Ovary (tissue), 9 donors: ENCODE results near the gene ACVR2B. TPM values are rescaled to one million over a fixed set of nuclear protein-coding genes. Genes with fewer than 3 reads are reported as not detected.

Source experiments
- DNase-seq, 5 donors: peaks; one replicate each; pipeline ENCODE4 v3.0.0-alpha.2; 2019 to 2020
- H3K27ac ChIP-seq, 2 donors: fragments of 200-600 bp; one replicate each; pipeline versions ENCODE4 v1.5.1 to v1.8.0; 2019 to 2022
- H3K27me3 ChIP-seq: fragments of 200-600 bp; one replicate; pipeline ENCODE4 v1.8.0; 2022
- H3K36me3 ChIP-seq: fragments of 200-600 bp; sonication (generic); one replicate; pipeline ENCODE4 v1.5.1; 2019
- H3K4me1 ChIP-seq: one replicate; pipeline ENCODE4 v1.8.1; 2013; ENCODE audit warnings: mild to moderate bottlenecking, moderate library complexity; ENCODE audit not compliant: insufficient read depth
- H3K4me3 ChIP-seq: fragments of 200-600 bp; sonication (generic); one replicate; pipeline ENCODE4 v1.5.1; 2017
- H3K9me3 ChIP-seq, 2 donors: fragments of 200-600 bp in 1 of 2; sonication (generic) in 1 of 2; one replicate each; pipeline versions ENCODE4 v1.5.1 to v1.8.1; 2013 to 2019; ENCODE audit warnings: mild to moderate bottlenecking in 1 of 2, moderate library complexity in 1 of 2
- EP300 ChIP-seq: sonication (generic); formaldehyde crosslinking; IDR thresholded peaks from one replicate; pipeline ENCODE4 v1.6.1; 2017; ENCODE audit warnings: antibody characterized with exemption
- POLR2A ChIP-seq: fragments of 450-650 bp; IDR thresholded peaks from one replicate; pipeline ENCODE4 v1.6.1; 2017; ENCODE audit warnings: antibody characterized with exemption, mild to moderate bottlenecking, moderate library complexity
- WGBS, 3 donors: extraction: QIAGEN DNeasy Blood & Tissue Kit in 1 of 3; methylation state at CpG; one replicate each; pipeline versions ENCODE4 v1.1.5 to v1.1.7; 2013 to 2017; 5-methylcytosine and 5-hydroxymethylcytosine counted together
- intact Hi-C, 4 donors: fragments of 100-400 bp; cut with DNase I; formaldehyde crosslinking; loops; one replicate each; pipeline versions ENCODE4 v1.11.0 to v1.15.1; 2022 to 2023
- polyA plus RNA-seq, 2 donors: library from polyadenylated mRNA; stranded (reverse); fragments of 200-250 nt in 1 of 2; fragments of 350-450 nt in 1 of 2; fragmentation: Illumina TruSeq in 1 of 2; extraction: RNeasy Lipid Tissue Mini Kit (QIAGEN cat#74804) in 1 of 2; gene quantifications; one replicate each; pipeline ENCODE4 v1.2.3, GENCODE V29; 2013 to 2014
- total RNA-seq, 7 donors: library from RNA; depleted of rRNA in 2 of 7; stranded (reverse); fragments of >200 nt in 2 of 7; fragmentation: NEBNext Ultra II Directional in 3 of 7; extraction: Animal tissue kit (Norgen Biotek cat#: 25700) in 3 of 7; gene quantifications; one replicate each; pipeline versions ENCODE4 v1.1.0 to v1.2.4, GENCODE V29; 2016 to 2023
- TF ChIP-seq, protein P1 (sequence below), 3 donors: fragments of 450-650 bp in 2 of 3; fragments of 200-600 bp in 1 of 3; IDR thresholded peaks; one replicate each; pipeline versions ENCODE4 v1.5.1 to v1.8.0; 2016 to 2022; ENCODE audit warnings: antibody characterized with exemption in 3 of 3, mild to moderate bottlenecking in 1 of 3
- donor health status: DM: no; HTN: no; CAD: no; lungs with moderate emphysema.
- donor health status: DM: no; HTN: no; CAD: no.
- donor health status: Bipolar disorder and iron deficiency.
- donor health status: DM: yes; HTN: yes; CAD: no.
- donor health status: DM: no; HTN: no; CAD: no.
- donor health status: DM: yes; HTN: yes; CAD: no.

The ACVR2B gene
- total and polyA plus RNA-seq, 9 donors: 3.3 to 16.0 (median 10.6) TPM

DNA sequence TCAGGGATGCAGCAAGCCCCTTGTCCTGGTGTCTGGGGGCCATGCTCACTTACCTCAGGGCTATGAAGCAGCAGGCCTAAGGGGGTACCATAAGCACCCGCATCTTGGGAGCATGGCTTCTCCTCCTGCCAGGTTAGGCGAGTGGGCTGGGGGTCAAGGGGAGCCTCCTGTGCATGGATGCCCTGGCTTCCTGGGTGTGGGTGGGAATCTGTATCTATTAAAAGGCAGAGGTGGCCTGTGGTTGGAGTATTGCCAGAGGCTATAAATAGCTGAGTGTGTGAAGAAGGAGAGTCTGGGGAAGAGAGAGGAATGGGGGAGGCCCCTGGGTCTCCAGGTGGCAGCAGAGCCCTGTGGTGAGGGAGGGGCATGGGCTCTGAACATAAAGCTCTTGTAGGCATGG is 19.5 kb downstream of the ACVR2B start:
- 74 to 88% (median 83%) methylated on average over 2 of the region's 2 CpGs for WGBS, 3 donors

DNA sequence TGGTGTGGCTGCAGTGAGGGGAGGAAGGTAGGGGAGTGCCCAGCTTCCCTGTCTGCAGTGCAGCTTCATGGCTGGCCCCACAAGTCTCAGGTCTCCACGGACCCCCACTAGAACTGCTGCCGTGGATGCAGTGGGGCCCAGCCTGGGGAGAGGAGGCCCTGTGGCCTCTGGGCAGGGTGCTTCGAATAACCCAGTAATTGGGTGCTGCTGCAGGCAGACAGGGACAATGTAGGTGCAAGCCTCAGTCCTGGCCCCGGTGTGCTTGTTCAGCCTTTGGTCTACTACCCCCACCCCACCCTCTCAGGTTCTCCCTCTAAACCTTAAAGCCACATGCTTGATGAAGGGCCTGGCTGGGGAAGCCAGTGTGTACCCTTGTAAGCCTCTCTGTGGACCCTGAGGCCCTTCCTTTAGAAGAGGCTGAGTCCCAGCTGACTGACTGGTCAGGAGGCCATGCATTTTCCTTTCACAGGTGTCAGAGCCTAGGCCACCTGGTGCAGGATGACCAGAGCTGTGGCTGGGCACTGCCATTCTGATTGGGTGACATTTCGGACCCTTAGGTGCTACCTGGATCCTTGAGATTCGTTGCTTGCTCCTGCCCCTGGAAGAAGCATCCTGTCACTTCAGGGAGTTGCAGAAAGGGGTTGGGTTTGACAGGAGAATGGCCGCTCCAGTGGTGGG is 21.4 kb downstream of the ACVR2B start:
- no peaks in the 10 kb centered on the region for H3K27me3 ChIP-seq
- H3K4me3 ChIP-seq: no peak overlapping the region
- DNase-seq: no peak
- H3K36me3 ChIP-seq: no peaks in the 10 kb centered on the region
- intact Hi-C loops: loop anchor here in 2 of 4 donors (5.0 to 10.0 kb wide), 3 partner anchors 128 to 360 kb away; partner anchors contain the start of genes XYLB (in 2 of the 2) and OXSR1 (in 1 of the 2)
- H3K9me3 ChIP-seq: no peaks in the 10 kb centered on the region
- H3K27ac ChIP-seq: no peak overlapping the region
- TF ChIP-seq, protein P1, sequence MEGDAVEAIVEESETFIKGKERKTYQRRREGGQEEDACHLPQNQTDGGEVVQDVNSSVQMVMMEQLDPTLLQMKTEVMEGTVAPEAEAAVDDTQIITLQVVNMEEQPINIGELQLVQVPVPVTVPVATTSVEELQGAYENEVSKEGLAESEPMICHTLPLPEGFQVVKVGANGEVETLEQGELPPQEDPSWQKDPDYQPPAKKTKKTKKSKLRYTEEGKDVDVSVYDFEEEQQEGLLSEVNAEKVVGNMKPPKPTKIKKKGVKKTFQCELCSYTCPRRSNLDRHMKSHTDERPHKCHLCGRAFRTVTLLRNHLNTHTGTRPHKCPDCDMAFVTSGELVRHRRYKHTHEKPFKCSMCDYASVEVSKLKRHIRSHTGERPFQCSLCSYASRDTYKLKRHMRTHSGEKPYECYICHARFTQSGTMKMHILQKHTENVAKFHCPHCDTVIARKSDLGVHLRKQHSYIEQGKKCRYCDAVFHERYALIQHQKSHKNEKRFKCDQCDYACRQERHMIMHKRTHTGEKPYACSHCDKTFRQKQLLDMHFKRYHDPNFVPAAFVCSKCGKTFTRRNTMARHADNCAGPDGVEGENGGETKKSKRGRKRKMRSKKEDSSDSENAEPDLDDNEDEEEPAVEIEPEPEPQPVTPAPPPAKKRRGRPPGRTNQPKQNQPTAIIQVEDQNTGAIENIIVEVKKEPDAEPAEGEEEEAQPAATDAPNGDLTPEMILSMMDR (IDR thresholded peaks at IDR 0.05): no peak
- TF ChIP-seq POLR2A (no peak), EP300 (no peak)
- peaks cover 14% of the 10 kb centered on the region for H3K4me1 ChIP-seq
- 88 to 95% (median 89%) methylated on average over 7 of the region's 7 CpGs for WGBS, 3 donors

More for the DNA sequence above, 19.5 kb downstream of the ACVR2B start:
- Histone ChIP-seq H3K36me3 (no peaks in the 10 kb centered on the region), H3K4me1 (peaks cover 14% of the 10 kb centered on the region), H3K27ac (no peak overlapping the region), H3K4me3 (no peak overlapping the region), H3K9me3 (no peaks in the 10 kb centered on the region), H3K27me3 (no peaks in the 10 kb centered on the region)
- intact Hi-C loops: loop anchor here in 2 of 4 donors (10.0 kb wide), 2 partner anchors 308 to 358 kb away; partner anchors contain the start of gene OXSR1 (in 1 of the 2)
- TF ChIP-seq EP300 (no peak), POLR2A (no peak)
- TF ChIP-seq, protein P1 (IDR thresholded peaks at IDR 0.05): no peak
- DNase-seq: no peak

DNA sequence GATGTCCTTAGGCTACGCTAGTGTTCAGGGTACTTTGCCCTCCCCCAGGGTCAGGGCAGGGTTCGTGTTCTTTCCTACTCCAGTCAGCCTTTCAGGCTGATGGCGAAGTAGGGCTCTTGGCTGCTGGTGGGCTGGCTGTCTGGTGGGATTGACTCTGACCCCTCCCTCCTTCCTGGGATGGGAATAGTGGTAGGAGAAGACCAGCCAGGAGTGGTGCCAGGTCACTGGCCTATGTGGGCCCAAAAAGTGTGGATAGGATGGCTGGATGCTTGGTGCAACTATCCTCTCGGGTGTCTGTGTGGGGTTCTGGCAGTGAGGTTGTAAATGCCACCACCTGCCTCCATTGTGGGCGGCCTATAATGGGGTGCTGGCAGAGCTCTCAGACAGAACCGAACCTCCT is 22.0 kb downstream of the ACVR2B start:
- intact Hi-C loops: loop anchor here in 2 of 4 donors (5.0 to 10.0 kb wide), 3 partner anchors 128 to 361 kb away; partner anchors contain the start of genes XYLB (in 2 of the 2) and OXSR1 (in 1 of the 2)
- DNase-seq: no peak
- Histone ChIP-seq H3K9me3 (no peaks in the 10 kb centered on the region), H3K27ac (no peak overlapping the region), H3K36me3 (no peaks in the 10 kb centered on the region), H3K4me3 (no peak overlapping the region), H3K27me3 (no peaks in the 10 kb centered on the region), H3K4me1 (peaks cover 14% of the 10 kb centered on the region)
- TF ChIP-seq POLR2A (no peak), EP300 (no peak)
- TF ChIP-seq, protein P1 (IDR thresholded peaks at IDR 0.05): no peak
- 92 to 97% (median 93%) methylated on average over 6 of the region's 6 CpGs for WGBS, 3 donors

DNA sequence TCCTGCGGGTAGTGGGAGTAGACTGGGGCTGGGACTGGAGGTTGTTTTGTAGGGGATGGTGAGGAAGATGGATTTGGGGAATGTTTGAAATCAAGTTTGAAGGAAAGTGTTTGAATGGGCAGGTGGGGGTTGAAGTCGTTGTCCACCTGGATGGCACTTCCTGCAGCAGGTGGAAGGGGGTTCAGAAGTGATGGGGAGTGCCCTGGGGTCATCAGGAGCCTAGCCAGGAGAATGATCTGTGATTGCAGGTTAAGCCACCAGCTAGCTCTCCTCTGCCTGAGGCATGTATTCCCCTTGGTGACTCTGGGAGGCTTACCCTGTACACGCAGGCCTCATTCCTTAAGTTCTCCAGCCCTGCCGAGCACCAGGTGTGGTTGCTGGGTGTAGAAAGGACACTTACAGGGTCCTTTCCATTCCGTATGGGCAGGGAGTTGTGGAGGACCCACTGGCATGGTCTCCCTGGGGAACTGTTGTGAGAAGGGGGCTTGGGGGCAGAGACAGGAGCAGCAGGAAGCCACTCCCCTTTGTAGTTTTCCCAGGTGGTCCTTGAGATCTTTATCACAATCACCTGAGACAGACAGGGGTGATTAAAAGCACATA is 22.6 kb downstream of the ACVR2B start:
- TF ChIP-seq POLR2A: no peak
- TF ChIP-seq EP300: no peak
- TF ChIP-seq, protein P1 (IDR thresholded peaks at IDR 0.05): no peak
- Histone ChIP-seq H3K9me3 (no peaks in the 10 kb centered on the region), H3K36me3 (no peaks in the 10 kb centered on the region), H3K27me3 (no peaks in the 10 kb centered on the region), H3K27ac (no peak overlapping the region), H3K4me3 (no peak overlapping the region), H3K4me1 (peaks cover 12% of the 10 kb centered on the region)
- no peak for DNase-seq
- WGBS, 3 donors: 58 to 74% (median 65%) methylated on average over 5 of the region's 5 CpGs
- intact Hi-C loops: loop anchor here in 2 of 4 donors (5.0 to 10.0 kb wide), 3 partner anchors 129 to 361 kb away; partner anchors contain the start of genes XYLB (in 2 of the 2) and OXSR1 (in 1 of the 2)
